AG10803 (cell line): Measurements from ENCODE around the gene SLC29A2.
A peak's percentile ranks its signal among the peaks of the same experiment; 100 is the strongest.

ENCODE experiments used
- DNase-seq: peaks from one replicate; pipeline ENCODE4 v3.0.0; 2010; ENCODE audit warnings: low read depth
- H3K4me3 ChIP-seq: 2 replicates; pipeline ENCODE4 v1.5.1; 2011; ENCODE audit warnings: mild to moderate bottlenecking, low read length, control low read depth
- TF ChIP-seq, protein P1 (sequence below): conservative IDR thresholded peaks from 2 replicates; pipeline ENCODE4 v1.5.1; 2011; ENCODE audit warnings: mild to moderate bottlenecking, low read length, control low read depth, inconsistent platforms

The SLC29A2 gene

DNA sequence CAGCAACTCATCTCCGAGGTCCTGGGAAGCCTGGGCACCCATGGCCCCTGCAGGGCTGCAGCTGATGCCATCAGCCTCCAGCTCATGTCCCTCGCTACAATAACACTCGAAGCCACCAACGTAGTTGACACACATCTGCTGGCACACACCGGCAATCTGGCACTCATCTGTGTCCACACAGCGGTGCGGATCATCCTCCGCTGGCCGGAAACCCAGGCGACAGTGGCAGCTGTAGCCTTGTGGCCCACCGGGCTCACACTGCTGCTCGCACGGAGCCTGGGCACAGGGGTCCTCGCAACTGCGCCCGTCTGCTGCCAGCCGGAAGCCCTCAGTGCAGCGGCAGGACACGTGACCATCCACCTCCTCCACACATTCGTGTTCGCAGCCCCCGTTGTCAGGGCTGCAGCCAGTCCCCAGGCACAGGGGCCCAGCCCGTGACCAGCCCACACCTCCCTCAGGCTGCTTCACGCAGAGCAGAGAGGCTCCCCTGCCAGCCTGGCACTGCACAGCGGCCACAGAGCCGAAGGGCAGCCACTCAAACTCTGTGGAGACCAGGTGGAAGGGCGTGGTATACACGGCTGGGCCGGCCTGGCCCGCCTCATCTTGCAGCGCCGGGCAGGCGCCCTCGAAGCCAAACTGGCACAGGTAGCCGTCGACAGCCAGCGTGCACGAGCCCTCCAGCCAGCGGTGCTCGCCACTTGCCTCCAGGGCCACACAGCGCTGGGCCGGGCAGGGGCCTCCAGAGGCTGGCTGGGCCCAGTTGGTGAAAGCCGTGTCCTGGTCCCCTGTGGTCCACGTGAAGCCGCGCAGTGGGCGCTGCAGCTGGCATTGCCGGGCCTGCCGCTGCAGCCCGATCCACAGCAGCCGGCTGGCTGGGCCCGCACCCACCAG is 55.4 kb downstream of the SLC29A2 start:
- DNase-seq, result no peak
- peak overlapping the region; percentile 93 for H3K4me3 ChIP-seq
- TF ChIP-seq, protein P1, sequence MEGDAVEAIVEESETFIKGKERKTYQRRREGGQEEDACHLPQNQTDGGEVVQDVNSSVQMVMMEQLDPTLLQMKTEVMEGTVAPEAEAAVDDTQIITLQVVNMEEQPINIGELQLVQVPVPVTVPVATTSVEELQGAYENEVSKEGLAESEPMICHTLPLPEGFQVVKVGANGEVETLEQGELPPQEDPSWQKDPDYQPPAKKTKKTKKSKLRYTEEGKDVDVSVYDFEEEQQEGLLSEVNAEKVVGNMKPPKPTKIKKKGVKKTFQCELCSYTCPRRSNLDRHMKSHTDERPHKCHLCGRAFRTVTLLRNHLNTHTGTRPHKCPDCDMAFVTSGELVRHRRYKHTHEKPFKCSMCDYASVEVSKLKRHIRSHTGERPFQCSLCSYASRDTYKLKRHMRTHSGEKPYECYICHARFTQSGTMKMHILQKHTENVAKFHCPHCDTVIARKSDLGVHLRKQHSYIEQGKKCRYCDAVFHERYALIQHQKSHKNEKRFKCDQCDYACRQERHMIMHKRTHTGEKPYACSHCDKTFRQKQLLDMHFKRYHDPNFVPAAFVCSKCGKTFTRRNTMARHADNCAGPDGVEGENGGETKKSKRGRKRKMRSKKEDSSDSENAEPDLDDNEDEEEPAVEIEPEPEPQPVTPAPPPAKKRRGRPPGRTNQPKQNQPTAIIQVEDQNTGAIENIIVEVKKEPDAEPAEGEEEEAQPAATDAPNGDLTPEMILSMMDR, result no peak

- no peak for DNase-seq
- TF ChIP-seq, protein P1, result no peak
- peak overlapping the region; percentile 93 for H3K4me3 ChIP-seq
Observed at GRCh38 chr11:66315498-66315885, 56.1 kb downstream of the SLC29A2 start.

DNA sequence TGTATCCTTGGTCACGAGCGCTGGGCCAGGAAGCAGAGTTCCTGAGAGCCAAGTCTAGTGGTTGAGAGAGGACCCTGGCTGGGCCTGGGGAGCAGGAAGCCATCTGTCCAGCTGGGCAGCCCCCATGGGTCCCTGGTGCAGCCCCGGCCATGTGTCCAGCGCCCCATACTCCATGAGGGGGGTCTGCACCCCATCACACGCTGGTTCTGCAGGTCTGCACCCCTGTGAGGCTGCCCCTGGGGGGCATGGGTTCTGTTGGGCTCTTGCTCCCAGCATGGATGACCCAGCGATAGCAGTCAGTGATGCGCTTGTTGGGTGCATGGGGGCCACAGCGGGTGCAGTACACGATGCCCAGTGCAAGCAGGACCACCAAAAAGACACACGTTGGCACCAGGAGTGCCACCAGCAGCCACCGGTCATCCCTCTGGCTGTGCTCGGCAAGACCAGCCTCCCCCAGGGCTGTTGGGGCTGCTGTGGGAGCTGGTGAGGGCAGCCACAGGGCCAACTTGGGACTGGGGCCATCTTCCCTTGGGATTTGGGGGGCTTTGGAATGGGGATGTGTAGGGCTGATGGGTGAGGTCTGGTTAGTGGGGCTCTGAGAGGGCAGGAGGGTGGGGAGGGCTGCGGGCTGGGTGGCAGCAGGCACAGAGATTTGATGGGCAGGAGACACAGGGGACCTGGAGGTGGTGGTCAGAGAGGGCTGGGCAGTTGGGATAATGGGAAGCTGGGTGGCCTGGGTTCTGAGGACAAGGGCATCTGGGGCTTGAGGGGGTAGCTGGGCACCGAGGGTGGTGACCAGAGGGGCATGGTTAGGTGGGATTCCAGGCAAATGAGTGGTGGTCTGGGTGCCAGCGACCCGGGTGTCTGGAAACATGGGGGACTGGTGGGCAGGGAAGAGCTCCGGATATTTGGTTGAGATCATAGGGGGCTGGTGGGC is 56.7 kb downstream of the SLC29A2 start:
- peak overlapping the region; percentile 93 for H3K4me3 ChIP-seq
- no peak for DNase-seq
- TF ChIP-seq, protein P1, result no peak

- TF ChIP-seq, protein P1, result no peak
- no peak for DNase-seq
- H3K4me3 ChIP-seq, result peak overlapping the region; percentile 93
Observed at GRCh38 chr11:66314186-66314501, 57.4 kb downstream of the SLC29A2 start.

- TF ChIP-seq, protein P1, result peak; percentile 40
- H3K4me3 ChIP-seq, result peak overlapping the region; percentile 93
- DNase-seq, result peak; percentile 53
Observed at GRCh38 chr11:66313321-66314185, 58.0 kb downstream of the SLC29A2 start.

GRCh38 chr11:66312549-66313320 is 58.8 kb downstream of the SLC29A2 start:
- H3K4me3 ChIP-seq, result peak overlapping the region; percentile 93
- DNase-seq, result peak; percentile 100
- TF ChIP-seq, protein P1, result no peak
